ENCODE measurements around the gene UQCRH.

UQCRH gene

GRCh38 chr1:46300673-46301405, 2.7 kb upstream of the UQCRH start:
- Histone ChIP-seq H3K27me3 (ENCODE audit: insufficient read depth, low read depth, severe bottlenecking) (no peaks in the 10 kb centered on the region), H3K4me3 (ENCODE audit: low read depth, low read length) (peak overlapping the region; percentile 98), H3K27ac (peak overlapping the region; percentile 99), H3K36me3 (peaks cover 36% of the 10 kb centered on the region), H3K9me3 (ENCODE audit: severe bottlenecking) (no peaks in the 10 kb centered on the region)
- TF ChIP-seq, protein P1, sequence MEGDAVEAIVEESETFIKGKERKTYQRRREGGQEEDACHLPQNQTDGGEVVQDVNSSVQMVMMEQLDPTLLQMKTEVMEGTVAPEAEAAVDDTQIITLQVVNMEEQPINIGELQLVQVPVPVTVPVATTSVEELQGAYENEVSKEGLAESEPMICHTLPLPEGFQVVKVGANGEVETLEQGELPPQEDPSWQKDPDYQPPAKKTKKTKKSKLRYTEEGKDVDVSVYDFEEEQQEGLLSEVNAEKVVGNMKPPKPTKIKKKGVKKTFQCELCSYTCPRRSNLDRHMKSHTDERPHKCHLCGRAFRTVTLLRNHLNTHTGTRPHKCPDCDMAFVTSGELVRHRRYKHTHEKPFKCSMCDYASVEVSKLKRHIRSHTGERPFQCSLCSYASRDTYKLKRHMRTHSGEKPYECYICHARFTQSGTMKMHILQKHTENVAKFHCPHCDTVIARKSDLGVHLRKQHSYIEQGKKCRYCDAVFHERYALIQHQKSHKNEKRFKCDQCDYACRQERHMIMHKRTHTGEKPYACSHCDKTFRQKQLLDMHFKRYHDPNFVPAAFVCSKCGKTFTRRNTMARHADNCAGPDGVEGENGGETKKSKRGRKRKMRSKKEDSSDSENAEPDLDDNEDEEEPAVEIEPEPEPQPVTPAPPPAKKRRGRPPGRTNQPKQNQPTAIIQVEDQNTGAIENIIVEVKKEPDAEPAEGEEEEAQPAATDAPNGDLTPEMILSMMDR (IDR thresholded peaks at IDR 0.05; ENCODE audit: low read depth, low read length): no peak
- DNase-seq: no peak

DNA sequence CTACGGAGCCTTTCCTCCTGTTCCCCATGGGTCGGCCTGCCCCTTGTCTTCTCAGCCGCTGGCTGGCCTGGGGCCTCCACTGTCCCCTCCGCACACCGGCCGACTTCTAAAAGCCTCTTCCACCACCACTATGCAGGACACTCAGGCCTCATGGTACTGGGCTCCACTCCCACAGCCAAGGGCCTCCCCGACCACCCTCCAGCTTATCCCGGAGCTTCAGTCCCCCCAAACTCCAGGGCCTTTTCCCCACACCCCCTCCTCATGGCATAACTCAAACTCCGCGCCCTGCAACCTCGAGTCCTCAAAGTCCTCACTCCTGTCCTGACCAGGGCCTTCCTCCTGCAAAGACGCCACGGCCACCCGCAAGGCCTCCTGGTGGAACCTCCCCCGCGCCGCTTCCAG, 2.1 kb upstream of the UQCRH start:
- peak overlapping the region; percentile 98 for H3K4me3 ChIP-seq (ENCODE audit: low read depth, low read length)
- TF ChIP-seq, protein P1 (IDR thresholded peaks at IDR 0.05; ENCODE audit: low read depth, low read length): no peak
- no peaks in the 10 kb centered on the region for H3K9me3 ChIP-seq (ENCODE audit: severe bottlenecking)
- no peak for DNase-seq
- H3K27me3 ChIP-seq (ENCODE audit: insufficient read depth, low read depth, severe bottlenecking): no peaks in the 10 kb centered on the region
- H3K36me3 ChIP-seq: peaks cover 34% of the 10 kb centered on the region
- peak overlapping the region; percentile 99 for H3K27ac ChIP-seq

GRCh38 chr1:46301808-46302640, 1.5 kb upstream of the UQCRH start:
- Histone ChIP-seq H3K36me3 (peaks cover 34% of the 10 kb centered on the region), H3K9me3 (ENCODE audit: severe bottlenecking) (no peaks in the 10 kb centered on the region), H3K27ac (peak overlapping the region; percentile 99), H3K27me3 (ENCODE audit: insufficient read depth, low read depth, severe bottlenecking) (no peaks in the 10 kb centered on the region), H3K4me3 (ENCODE audit: low read depth, low read length) (peak overlapping the region; percentile 98)
- peak; percentile 59 for DNase-seq
- TF ChIP-seq, protein P1 (IDR thresholded peaks at IDR 0.05; ENCODE audit: low read depth, low read length): peak; percentile 36; the same call in 1 of the 2 replicates

DNA sequence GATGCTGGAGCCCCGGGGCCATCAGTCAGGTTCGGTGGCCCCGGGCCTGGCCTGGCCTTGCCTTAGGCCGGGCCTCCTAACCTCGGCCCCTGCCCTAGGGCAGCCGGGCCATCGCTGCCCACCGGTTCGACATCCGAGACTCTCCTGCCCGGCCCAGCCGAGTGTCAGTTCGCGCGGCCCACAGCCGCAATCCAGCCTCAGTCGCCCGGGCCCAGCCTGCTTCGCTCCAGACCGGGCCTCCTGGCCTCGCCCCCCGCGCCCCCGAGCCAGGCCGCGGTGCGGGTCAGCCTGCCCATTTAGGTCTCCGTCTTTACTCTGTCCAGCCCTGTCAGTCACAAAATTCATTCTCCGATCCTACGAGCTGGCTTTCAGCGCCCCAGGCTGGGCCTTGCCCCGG, 859 bp upstream of the UQCRH start:
- no peak for DNase-seq
- Histone ChIP-seq H3K27ac (peak overlapping the region; percentile 99), H3K27me3 (ENCODE audit: insufficient read depth, low read depth, severe bottlenecking) (no peaks in the 10 kb centered on the region), H3K9me3 (ENCODE audit: severe bottlenecking) (no peaks in the 10 kb centered on the region), H3K4me3 (ENCODE audit: low read depth, low read length) (peak overlapping the region; percentile 98), H3K36me3 (peaks cover 34% of the 10 kb centered on the region)
- TF ChIP-seq, protein P1 (IDR thresholded peaks at IDR 0.05; ENCODE audit: low read depth, low read length): no peak

DNA sequence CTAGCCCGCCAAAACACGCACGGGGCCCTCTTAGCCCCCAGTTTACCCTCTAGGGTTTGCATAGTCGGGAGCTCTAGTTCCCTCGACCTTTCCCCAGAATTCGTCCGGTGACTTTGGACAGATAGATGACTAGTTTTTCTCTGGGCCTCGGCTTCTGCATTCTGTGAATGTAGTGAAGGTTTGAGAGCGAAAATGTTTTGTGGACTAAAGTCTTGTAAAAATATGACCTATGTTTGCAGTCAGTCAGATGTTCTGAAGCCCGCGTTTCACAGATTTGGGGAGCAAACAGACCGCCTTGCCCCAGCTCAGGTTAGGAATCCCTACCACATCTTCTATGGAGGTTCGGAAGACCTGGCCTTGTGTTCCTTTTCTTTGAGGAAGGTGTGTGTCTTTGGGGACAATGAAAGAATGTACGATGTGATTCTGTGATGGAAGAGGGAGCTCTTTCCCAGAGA, 401 bp downstream of the UQCRH start:
- Histone ChIP-seq H3K27me3 (ENCODE audit: insufficient read depth, low read depth, severe bottlenecking) (no peaks in the 10 kb centered on the region), H3K4me3 (ENCODE audit: low read depth, low read length) (peak overlapping the region; percentile 98), H3K27ac (peak overlapping the region; percentile 99), H3K36me3 (peaks cover 32% of the 10 kb centered on the region), H3K9me3 (ENCODE audit: severe bottlenecking) (no peaks in the 10 kb centered on the region)
- TF ChIP-seq, protein P1 (IDR thresholded peaks at IDR 0.05; ENCODE audit: low read depth, low read length): no peak
- no peak for DNase-seq
